SHP77 treated with DMSO at 0.1 percent for 48 hours (cell line): ENCODE measurements around the gene GCLC.

Source experiments
- DNase-seq: peaks from one replicate; lab custom pipeline; 2025; lab: John Stamatoyannopoulos, UW

GCLC gene

GRCh38 chr6:53524455-53524815 is 20.5 kb downstream of the GCLC start:
- no peak for DNase-seq

GRCh38 chr6:53523511-53524454 is 21.1 kb downstream of the GCLC start:
- DNase-seq, result no peak

DNA sequence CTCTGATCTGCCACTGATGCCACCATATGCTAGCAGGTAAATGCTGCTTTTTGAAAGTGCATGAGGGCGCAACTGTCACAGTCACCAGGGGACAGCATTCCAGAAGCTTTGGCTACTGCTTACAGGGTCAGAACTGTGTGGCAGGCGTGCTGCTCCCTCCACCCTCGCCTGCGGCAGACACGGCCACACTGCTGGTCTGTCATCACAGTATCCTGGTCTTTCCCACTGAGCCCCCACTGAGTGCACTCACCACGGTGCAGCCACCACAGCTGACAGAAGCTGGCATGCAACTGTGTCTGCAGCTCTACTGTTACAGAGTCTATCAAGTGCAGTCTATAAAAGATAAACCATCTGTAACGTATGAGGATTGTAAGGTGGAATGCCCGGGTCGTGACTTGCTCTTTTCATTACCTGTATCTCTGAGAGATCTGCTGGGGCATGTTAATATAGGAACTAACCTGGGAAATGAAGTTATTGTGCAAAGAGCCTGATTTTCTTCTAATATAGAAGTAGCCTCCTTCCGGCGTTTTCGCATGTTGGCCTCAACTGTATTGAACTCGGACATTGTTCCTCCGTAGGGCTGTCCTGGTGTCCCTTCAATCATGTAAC is 24.5 kb downstream of the GCLC start:
- DNase-seq, result no peak

DNA sequence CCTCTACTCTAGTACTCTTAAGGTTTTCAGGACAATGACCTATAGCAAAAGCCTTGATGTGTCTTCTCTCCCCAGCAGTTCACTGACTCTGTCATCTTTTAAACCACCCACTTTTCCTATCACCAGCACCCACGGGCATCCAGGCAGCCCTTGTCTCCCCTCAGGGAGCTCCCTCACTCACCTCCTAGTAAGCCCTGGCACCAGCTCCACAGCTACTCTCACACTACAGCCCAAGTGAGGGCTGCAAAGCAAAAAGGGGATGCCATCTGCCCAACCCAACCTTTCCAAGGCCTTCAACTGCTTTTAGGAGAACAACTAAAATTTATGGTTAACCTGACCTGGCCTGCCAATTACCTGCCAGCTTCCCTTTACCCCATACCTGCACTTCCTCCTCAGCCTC is 26.0 kb downstream of the GCLC start:
- DNase-seq, result no peak

DNA sequence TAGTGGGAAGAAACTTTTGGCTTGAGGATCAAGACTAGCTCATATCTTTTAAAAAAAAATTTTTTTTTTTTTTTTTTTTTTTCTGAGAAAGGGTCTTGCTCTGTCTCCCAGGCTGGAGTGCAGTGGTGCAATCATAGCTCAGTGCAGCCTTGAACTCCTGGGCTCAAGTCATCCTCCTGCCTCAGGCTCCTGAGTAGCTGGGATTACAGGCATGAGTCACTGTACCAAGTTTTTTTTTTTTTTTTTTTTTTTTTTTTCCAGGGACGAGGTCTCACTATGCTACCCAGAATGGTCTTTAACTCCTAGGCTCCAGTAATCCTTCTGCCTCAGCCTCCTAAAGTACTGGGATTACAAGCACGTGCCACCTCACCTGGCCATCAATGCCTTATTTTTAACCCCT is 27.9 kb downstream of the GCLC start:
- DNase-seq, result no peak

DNA sequence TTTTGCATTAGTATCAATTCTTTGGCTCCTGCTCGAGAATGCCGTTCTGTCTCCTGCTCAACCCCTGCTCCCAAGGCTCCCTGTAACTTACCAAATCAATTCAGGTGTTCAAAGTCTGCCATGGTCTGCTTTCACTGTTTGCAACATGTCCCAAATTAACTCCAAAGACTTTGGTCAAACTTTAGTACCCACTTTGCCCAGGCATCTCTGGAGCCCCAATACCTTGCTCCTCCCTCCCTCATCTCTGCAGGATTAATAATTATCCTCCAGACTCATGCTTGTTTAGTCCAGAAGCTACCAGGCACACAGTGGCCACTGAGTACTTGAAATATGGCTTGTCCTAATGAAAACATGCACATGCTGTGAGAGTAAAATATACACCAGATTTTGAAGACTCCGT is 30.2 kb downstream of the GCLC start:
- no peak for DNase-seq

- no peak for DNase-seq
Measured at GRCh38 chr6:53513519-53513966, 31.4 kb downstream of the GCLC start.

DNA sequence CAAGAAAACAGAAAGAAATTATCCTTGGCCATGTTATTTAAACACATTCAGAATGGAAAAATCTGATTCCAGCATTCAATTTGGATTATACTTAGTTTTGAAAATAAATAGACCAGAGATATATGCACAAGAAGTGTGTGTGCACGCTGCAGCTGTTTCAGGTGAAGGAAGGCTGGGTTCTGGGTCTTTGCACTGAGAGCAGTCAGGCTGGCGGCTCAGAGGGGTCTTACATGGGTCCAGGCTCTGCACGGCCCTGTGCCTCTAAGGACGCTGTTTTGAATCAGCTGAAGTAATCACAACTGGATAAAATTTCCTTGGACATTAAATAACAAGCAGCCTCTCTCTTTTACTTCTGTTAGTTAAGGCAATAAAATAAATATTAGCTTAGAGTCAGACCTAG is 31.8 kb downstream of the GCLC start:
- no peak for DNase-seq

- DNase-seq, result no peak
Measured at GRCh38 chr6:53512626-53513025, 32.3 kb downstream of the GCLC start.

GRCh38 chr6:53510746-53511145 is 34.2 kb downstream of the GCLC start:
- DNase-seq, result no peak

DNA sequence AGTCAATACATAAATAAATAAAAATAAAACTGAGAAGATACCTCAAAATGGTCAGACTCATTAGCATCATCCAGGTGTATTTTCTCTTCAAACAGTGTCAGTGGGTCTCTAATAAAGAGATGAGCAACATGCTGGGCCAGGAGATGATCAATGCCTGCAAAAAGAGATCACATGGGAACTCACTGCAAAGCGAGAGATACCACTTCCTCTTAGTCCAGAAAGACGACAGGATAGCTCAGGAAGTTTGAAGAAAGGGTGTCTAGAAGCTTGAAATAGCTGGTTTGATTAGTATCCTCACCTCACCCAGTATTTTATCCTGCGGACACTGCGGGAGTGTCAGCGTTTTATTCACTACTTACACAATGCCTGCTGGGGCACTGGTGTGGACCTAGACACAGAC is 38.0 kb downstream of the GCLC start:
- no peak for DNase-seq

DNA sequence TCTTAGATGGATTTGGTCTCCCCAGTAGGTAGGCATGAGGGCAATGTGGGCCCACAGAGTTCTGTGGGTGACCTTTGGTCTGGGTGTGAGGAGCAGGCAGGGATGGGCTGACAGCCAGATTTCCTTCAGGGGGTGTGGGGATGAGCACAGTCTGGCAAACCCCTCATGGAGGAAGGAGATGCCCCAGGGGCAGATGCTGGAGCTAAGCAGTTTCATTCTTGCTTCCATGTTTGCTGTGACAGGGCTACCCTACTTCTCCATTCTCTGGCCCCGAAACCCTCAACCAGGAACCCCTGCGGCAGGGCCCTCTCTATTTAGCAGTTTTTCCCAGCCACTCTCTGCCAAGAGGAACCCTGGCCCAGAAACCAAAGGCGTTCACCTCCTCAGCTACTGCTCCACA is 40.4 kb downstream of the GCLC start:
- no peak for DNase-seq

DNA sequence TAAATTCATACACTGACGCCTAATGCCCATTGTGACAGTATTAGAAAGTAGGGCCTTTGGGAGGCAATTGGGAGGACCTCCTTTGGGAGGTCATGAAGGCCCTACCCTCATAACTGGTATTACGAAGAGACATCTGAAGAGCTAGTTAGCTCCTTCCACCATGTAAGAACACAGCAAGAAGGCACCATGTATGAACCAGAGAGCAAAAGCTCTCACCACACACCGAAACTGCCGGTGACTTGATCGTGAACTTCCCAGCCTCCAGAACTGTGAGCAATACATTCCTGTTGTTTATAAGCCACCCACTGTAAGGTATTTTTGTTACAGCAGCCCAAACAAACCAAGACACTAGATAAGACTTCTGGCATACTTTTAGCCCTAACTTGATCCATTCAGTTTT is 41.8 kb downstream of the GCLC start:
- no peak for DNase-seq

- DNase-seq, result no peak
Measured at GRCh38 chr6:53501432-53501831, 43.5 kb downstream of the GCLC start.

- DNase-seq, result no peak
Measured at GRCh38 chr6:53500095-53500494, 44.8 kb downstream of the GCLC start.

GRCh38 chr6:53499094-53499493 is 45.8 kb downstream of the GCLC start:
- no peak for DNase-seq

- DNase-seq, result no peak
Measured at GRCh38 chr6:53498649-53499048, 46.3 kb downstream of the GCLC start.

GRCh38 chr6:53497905-53498304 is 47.0 kb downstream of the GCLC start:
- no peak for DNase-seq

DNA sequence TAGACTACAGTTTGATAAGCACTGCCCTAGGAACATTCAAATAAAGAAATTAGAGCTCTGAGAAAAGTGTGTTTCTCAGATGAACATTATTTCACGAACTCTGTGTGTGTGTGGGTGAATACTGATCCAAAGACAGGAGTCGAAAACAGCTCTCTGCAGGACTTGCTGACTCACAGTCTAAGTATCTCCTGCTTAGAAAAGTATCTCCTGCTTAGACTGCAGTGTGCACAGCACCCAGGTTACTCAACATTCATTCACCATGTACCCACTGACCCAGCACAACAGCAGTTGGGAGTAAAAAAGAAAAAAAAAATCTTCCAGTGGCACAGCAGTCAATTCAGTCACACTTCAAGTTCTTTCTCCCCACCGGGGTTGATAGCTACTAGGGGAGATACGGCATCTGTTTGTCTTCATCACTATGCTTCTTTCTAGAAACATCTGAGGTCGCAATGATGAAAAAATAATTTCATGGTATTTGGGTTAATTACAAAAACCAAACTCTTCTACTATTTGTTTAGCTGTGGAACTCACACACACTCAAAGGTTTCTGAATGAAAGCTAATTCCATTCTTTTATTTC is 48.0 kb downstream of the GCLC start:
- DNase-seq, result no peak

DNA sequence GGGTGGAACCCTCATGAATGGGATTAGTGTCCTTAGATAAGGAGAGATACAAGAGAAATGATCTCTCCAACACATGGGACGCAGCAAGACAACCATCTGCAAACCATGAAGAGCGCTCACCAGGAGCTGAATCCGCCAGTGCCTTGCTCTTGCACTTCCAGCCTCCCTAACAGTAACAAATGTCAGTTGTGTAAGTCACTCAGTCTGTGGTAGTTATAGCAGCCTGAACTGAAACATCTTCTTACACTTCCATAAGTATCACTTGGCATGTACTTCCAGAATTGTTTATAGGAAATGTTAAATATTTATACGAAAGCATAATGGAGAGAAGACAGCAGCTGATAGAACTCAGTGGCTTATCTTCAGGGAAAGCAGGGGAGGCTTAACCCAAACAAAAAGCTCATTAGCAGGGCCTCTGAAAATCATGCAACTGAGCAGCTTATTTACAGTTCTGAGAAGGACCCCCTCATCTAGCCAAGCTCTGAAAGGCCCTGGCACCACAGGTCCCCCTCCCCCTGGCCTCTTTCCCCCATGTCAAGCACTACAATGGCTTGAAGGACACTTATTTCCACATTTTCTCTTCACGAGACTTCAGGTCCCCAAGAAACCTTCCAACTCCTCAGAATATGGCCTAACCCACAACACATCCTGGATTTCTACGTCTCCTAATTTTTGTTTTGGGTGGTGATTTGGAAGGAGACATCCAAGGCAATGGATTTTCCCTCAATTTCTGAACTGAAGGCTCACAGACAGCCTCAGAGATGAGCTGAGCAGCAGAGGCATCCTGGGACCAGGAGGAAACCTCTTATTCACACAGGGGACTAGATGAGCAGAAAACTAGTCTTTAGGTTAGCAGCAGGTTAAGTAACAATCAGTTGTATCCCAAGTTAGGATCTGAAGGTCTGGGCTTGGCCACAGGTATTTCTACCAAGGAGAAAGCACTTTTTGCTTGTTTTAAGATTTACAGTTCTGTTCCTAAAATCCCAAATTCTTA is 49.1 kb downstream of the GCLC start:
- DNase-seq, result no peak

DNA sequence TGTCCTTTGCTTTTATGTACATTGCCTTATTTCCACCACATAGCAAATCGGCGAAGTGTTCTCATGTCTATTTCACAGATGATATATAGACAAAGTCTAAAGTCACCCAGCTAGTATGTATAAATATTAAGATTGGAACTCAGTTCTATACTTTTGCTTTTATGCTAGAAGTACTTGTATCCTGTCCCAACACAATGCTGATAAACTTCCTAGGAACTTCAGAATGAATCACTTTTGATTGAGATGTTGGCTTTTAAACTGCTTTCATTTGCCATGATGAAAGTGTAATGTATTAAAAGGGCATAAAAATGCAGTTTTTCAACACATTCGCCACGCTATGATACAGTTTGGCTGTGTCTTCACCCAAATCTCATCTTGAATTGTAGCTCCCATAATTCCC is 50.8 kb downstream of the GCLC start:
- DNase-seq, result no peak

- no peak for DNase-seq
Measured at GRCh38 chr6:53493635-53494025, 51.3 kb downstream of the GCLC start.
